ENCODE results near the gene PTPRG. TPM values are rescaled to one million over a fixed set of nuclear protein-coding genes. Genes with fewer than 3 reads are reported as not detected.
A peak's percentile ranks its signal among the peaks of the same experiment; 100 is the strongest.

The PTPRG gene
- total RNA-seq, 1 experiment from 2014 or later = 69.3 TPM

- Histone ChIP-seq H3K27ac (ENCODE audit: insufficient read length, low read depth, low read length) (no peak overlapping the region), H4K91ac (ENCODE audit: insufficient read length, low read depth, low read length) (no peak overlapping the region)
These were observed 157.2 kb downstream of the PTPRG start for GRCh38 chr3:61718565-61718964.

More at GRCh38 chr3:61718565-61718964, 157.2 kb downstream of the PTPRG start:
- H3K9ac ChIP-seq (ENCODE audit: extremely low read depth, insufficient read length, low read length) = no peak overlapping the region
- no peak overlapping the region for H2BK15ac ChIP-seq (ENCODE audit: low read depth, low read length)
- no peak overlapping the region for H3T11ph ChIP-seq (ENCODE audit: low read length)
- no peak overlapping the region for H2BK120ac ChIP-seq (ENCODE audit: low read depth, low read length, poor library complexity, severe bottlenecking)
- H4K8ac ChIP-seq (replicated peaks; ENCODE audit: insufficient read length, low read depth, low read length) = no peak overlapping the region
- Mint-ChIP-seq H3K4me3 (no peak overlapping the region), H3K9me3 (no peaks in the 10 kb centered on the region; a peak in 1 of 5 replicates), H3K27ac (peak overlapping the region in 1 of 3 experiments; percentile 63; a peak in 2 of 7 replicates), H3K4me1 (peaks cover 45 to 55% of the 10 kb centered on the region in 2 experiments), H3K27me3 (ENCODE audit: low read depth) (no peaks in the 10 kb centered on the region), H3K36me3 (ENCODE audit: insufficient read depth in 1 of 3, low read depth in 3 of 3) (peaks cover 6 to 19% (median 12%) of the 10 kb centered on the region in 3 experiments; a peak in 5 of 7 replicates)
- no peak for DNase-seq
- no peak overlapping the region for H3K4ac ChIP-seq (ENCODE audit: low read depth, low read length)
- no peak for TF ChIP-seq CTCF (conservative IDR thresholded peaks at IDR 0.05)
- H2AK5ac ChIP-seq (ENCODE audit: insufficient read length, low read length) = no peak overlapping the region
- no peaks in the 10 kb centered on the region for H4K20me1 ChIP-seq (ENCODE audit: control insufficient read depth, insufficient read depth, insufficient read length)
- no peak overlapping the region for H2BK5ac ChIP-seq (ENCODE audit: insufficient read length, low read length)
- H3K79me2 ChIP-seq (ENCODE audit: insufficient read depth, low read length) = peaks cover 44% of the 10 kb centered on the region
- no peak overlapping the region for H3K56ac ChIP-seq (ENCODE audit: insufficient read length, low read depth, low read length)
- no peak overlapping the region for H2AFZ ChIP-seq (ENCODE audit: low read length)
- H3K23ac ChIP-seq (ENCODE audit: insufficient read length, low read depth, low read length) = no peak overlapping the region
- H2BK20ac ChIP-seq (ENCODE audit: low read depth, low read length, poor library complexity, severe bottlenecking) = no peak overlapping the region
- no CpG with 5 or more reads among the region's 3 CpGs for WGBS (ENCODE audit: extremely low coverage, insufficient read length, low lambda C conversion rate)
- H4K5ac ChIP-seq (ENCODE audit: insufficient read length, low read depth, low read length) = no peak overlapping the region
- peaks cover 5% of the 10 kb centered on the region for H3K79me1 ChIP-seq (ENCODE audit: insufficient read depth, low read depth, low read length, poor library complexity, severe bottlenecking)
- no peak overlapping the region for H3K14ac ChIP-seq (ENCODE audit: insufficient read depth, low read length)
- H3K9me3 ChIP-seq (ENCODE audit: control insufficient read depth, low read depth, low read length) = no peaks in the 10 kb centered on the region
- no peak overlapping the region for H3K4me2 ChIP-seq (ENCODE audit: insufficient read depth, insufficient read length, low read length)
- no peaks in the 10 kb centered on the region for H3K27me3 ChIP-seq (ENCODE audit: insufficient read depth, low read length)
- H3K18ac ChIP-seq (ENCODE audit: insufficient read length, low read depth, low read length) = no peak overlapping the region
- H2BK12ac ChIP-seq (ENCODE audit: insufficient read length, low read depth, low read length) = no peak overlapping the region
- no peaks in the 10 kb centered on the region for H3K23me2 ChIP-seq (ENCODE audit: insufficient read length, low read depth, low read length, poor library complexity, severe bottlenecking)
- H3K4me1 ChIP-seq (ENCODE audit: insufficient read depth, low read length) = peaks cover 12% of the 10 kb centered on the region
